Measurements from ENCODE around the gene CNTNAP2. TPM values are rescaled to one million over a fixed set of nuclear protein-coding genes. Genes with fewer than 3 reads are reported as not detected.

CNTNAP2 gene
- total and polyA plus RNA-seq, 9 of the 15 experiments (the other 6 are each of a cell fraction or from before 2014, with no cell fraction given) = 0.04 to 0.62 (median 0.09) TPM; not detected in 4

- no peaks in the 10 kb centered on the region for H4K20me1 ChIP-seq (replicated peaks; ENCODE audit: control insufficient read depth, insufficient read depth, low read length)
- no peaks in the 10 kb centered on the region for H3K9me1 ChIP-seq (ENCODE audit: control insufficient read depth, insufficient read depth, low read length)
- H3K79me2 ChIP-seq (ENCODE audit: control insufficient read depth, insufficient read depth, low read length) = no peaks in the 10 kb centered on the region
- H3K36me3 ChIP-seq (ENCODE audit: control insufficient read depth, insufficient read depth, low read length) = no peaks in the 10 kb centered on the region
- no peak overlapping the region for H3K4me2 ChIP-seq (ENCODE audit: insufficient read depth, low read length)
- ChIA-PET CTCF (ENCODE audit: low intra/inter-chr PET ratio) (no interaction called here), POLR2A (no interaction called here)
- H2AFZ ChIP-seq (ENCODE audit: low read depth, low read length) = no peak overlapping the region
- H3K9ac ChIP-seq (ENCODE audit: insufficient read depth in 1 of 2, low read depth in 2 of 2, low read length in 2 of 2) = no peak overlapping the region
- in situ Hi-C loops (cut with MboI) = no loop called here
- FAIRE-seq (no peak), ATAC-seq (no peak), DNase-seq (ENCODE audit: extremely low read depth in 1 of 4, low spot score in 3 of 4) (no peak)
- BruUV-seq (replicated peaks) = no TSS peak
- H3K4me3 ChIP-seq = no peak overlapping the region
- no peaks in the 10 kb centered on the region for H3K4me1 ChIP-seq (replicated peaks in 1 of 2; ENCODE audit: control insufficient read depth in 2 of 2, insufficient read depth in 2 of 2, low read length in 2 of 2)
- intact Hi-C loops (cut with micrococcal nuclease) = no loop called here
- H3K9me3 ChIP-seq (replicated peaks; ENCODE audit: control insufficient read depth, insufficient read depth, low read depth, low read length) = no peaks in the 10 kb centered on the region; the same call in 1 of the 2 replicates
- no peaks in the 10 kb centered on the region for H3K27me3 ChIP-seq (ENCODE audit: control insufficient read depth in 2 of 2, insufficient read depth in 2 of 2, low read length in 2 of 2)
- H3K27ac ChIP-seq (ENCODE audit: extremely low read depth, low read depth, low read length) = no peak overlapping the region
- no peak for TF ChIP-seq MED1 (CRISPR knock-in tag; IDR thresholded peaks at IDR 0.05; ENCODE audit: borderline replicate concordance)
- no peak for TF ChIP-seq BRCA1 (IDR thresholded peaks at IDR 0.05)
- TF ChIP-seq BRCA1 (CRISPR knock-in tag; IDR thresholded peaks at IDR 0.05) = no peak
- TF ChIP-seq BHLHE40 (IDR thresholded peaks at IDR 0.05; ENCODE audit: low read length) = no peak
- no peak for TF ChIP-seq ZNF318 (IDR thresholded peaks at IDR 0.05; ENCODE audit: borderline replicate concordance in 1 of 2, low read depth in 1 of 2)
- no peak for TF ChIP-seq SRSF7 (optimal IDR thresholded peaks at IDR 0.05; ENCODE audit: low read depth, low read length)
- no peak for TF ChIP-seq USF1 (CRISPR knock-in tag; IDR thresholded peaks at IDR 0.05)
- no peak for TF ChIP-seq E2F6 (IDR thresholded peaks at IDR 0.05; ENCODE audit: borderline replicate concordance in 1 of 2, extremely low read depth in 1 of 2, insufficient read depth in 1 of 2, insufficient read length in 1 of 2, low read depth in 1 of 2, low read length in 1 of 2, poor library complexity in 1 of 2, severe bottlenecking in 1 of 2)
- no peak for TF ChIP-seq ZNF584 (CRISPR knock-in tag; IDR thresholded peaks at IDR 0.05; ENCODE audit: low read depth)
- TF ChIP-seq CGGBP1 (CRISPR knock-in tag; IDR thresholded peaks at IDR 0.05) = no peak
These were observed 1439.7 kb downstream of the CNTNAP2 start for GRCh38 chr7:147556317-147556716.
